Measurements from ENCODE around the gene SMARCD3.

- TF ChIP-seq CTCF (IDR thresholded peaks at IDR 0.05) = no peak
- no peak for TF ChIP-seq POLR2AphosphoS5 (IDR thresholded peaks at IDR 0.05)
- TF ChIP-seq POLR2A (IDR thresholded peaks at IDR 0.05; ENCODE audit: low read depth) = no peak
Observed at GRCh38 chr7:151239837-151240459, 8.5 kb downstream of the SMARCD3 start.

Measured in esophagus muscularis mucosa (tissue), 3 donors.